Natural killer cell (primary cell): Measurements from ENCODE around the gene ZNF839. TPM values are rescaled to one million over a fixed set of nuclear protein-coding genes. Genes with fewer than 3 reads are reported as not detected.
A peak's percentile ranks its signal among the peaks of the same experiment; 100 is the strongest.

ENCODE experiments used
- ATAC-seq, 3 donors: fragments of 150-1000 bp in 2 of 3; fragments of 200-7000 bp in 1 of 3; cut with Tn5 transposase; 1 replicate in 1 of 3; 2 replicates in 2 of 3; pipeline ENCODE4 v1.10.0; 2021; ENCODE audit warnings: mild to moderate bottlenecking in 2 of 3, moderate library complexity in 2 of 3
- DNase-seq, 2 donors: peaks; one replicate each; pipeline versions ENCODE4 v3.0.0 to v3.0.0-alpha.2; 2013 to 2021; ENCODE audit warnings: mixed read lengths in 1 of 2
- H3K27ac ChIP-seq: one replicate; pipeline ENCODE4 v1.5.1; 2013; ENCODE audit warnings: mild to moderate bottlenecking, low read length
- H3K27me3 ChIP-seq: one replicate; pipeline ENCODE4 v1.6.1; 2013; ENCODE audit warnings: low read length; ENCODE audit not compliant: control insufficient read depth, insufficient read depth
- H3K36me3 ChIP-seq: one replicate; pipeline ENCODE4 v1.6.1; 2013; ENCODE audit warnings: low read length; ENCODE audit not compliant: control insufficient read depth, insufficient read depth
- H3K4me1 ChIP-seq: one replicate; pipeline ENCODE4 v1.6.1; 2013; ENCODE audit warnings: low read length; ENCODE audit not compliant: control insufficient read depth, insufficient read depth
- H3K4me3 ChIP-seq: one replicate; pipeline ENCODE4 v1.5.1; 2013; ENCODE audit warnings: low read length
- H3K9me3 ChIP-seq: one replicate; pipeline ENCODE4 v1.6.1; 2013; ENCODE audit warnings: low read length; ENCODE audit not compliant: control insufficient read depth, insufficient read depth
- H3K27ac Mint-ChIP-seq, 2 donors: one replicate each; pipeline ENCODE4 v1.8.0; 2022; ENCODE audit warnings: mild to moderate bottlenecking in 2 of 2, mixed read lengths in 2 of 2, moderate library complexity in 1 of 2
- H3K27me3 Mint-ChIP-seq, 2 donors: one replicate each; pipeline ENCODE4 v1.8.0; 2022; ENCODE audit warnings: low read depth in 2 of 2, mixed read lengths in 2 of 2
- H3K36me3 Mint-ChIP-seq: one replicate; pipeline ENCODE4 v1.8.0; 2022; ENCODE audit warnings: mixed read lengths
- H3K4me1 Mint-ChIP-seq, 2 donors: one replicate each; pipeline ENCODE4 v1.8.0; 2022; ENCODE audit warnings: mixed read lengths in 2 of 2
- H3K4me3 Mint-ChIP-seq: one replicate; pipeline ENCODE4 v1.8.0; 2022; ENCODE audit warnings: mild to moderate bottlenecking, moderate library complexity, mixed read lengths
- H3K9me3 Mint-ChIP-seq, 2 donors: one replicate each; pipeline ENCODE4 v1.8.0; 2022; ENCODE audit warnings: mixed read lengths in 2 of 2
- CTCF ChIP-seq: fragments of 200-600 bp; IDR thresholded peaks from one replicate; pipeline ENCODE4 v1.8.0; 2022; ENCODE audit warnings: antibody characterized with exemption
- WGBS: methylation state at CpG from one replicate; pipeline ENCODE4 v1.1.7; 2013; ENCODE audit warnings: missing lambda C conversion rate; ENCODE audit not compliant: insufficient coverage; 5-methylcytosine and 5-hydroxymethylcytosine counted together
- intact Hi-C: fragments of 100-400 bp; cut with micrococcal nuclease; formaldehyde crosslinking; loops from one replicate; pipeline ENCODE4 v1.14.2; 2022
- total RNA-seq, 4 donors: library from RNA; stranded (reverse); fragments of 120-200 nt in 1 of 4; gene quantifications; one replicate each; pipeline versions ENCODE4 v1.2.3 to v1.2.4, GENCODE V29; 2013 to 2022

The ZNF839 gene
- total RNA-seq, 3 donors from 2014 or later (not counting 1 experiment from before 2014, with no cell fraction given) = 13.3 to 20.4 (median 18.1) TPM

- H3K4me1 ChIP-seq = peaks cover 39% of the 10 kb centered on the region
- H3K9me3 Mint-ChIP-seq = no peaks in the 10 kb centered on the region
- H3K4me3 ChIP-seq = no peak overlapping the region
- no peaks in the 10 kb centered on the region for H3K27me3 ChIP-seq
- WGBS = 97% methylated on average over 17 of the region's 17 CpGs
- no peak for DNase-seq
- TF ChIP-seq CTCF = no peak
- H3K27me3 Mint-ChIP-seq = no peaks in the 10 kb centered on the region
- no peaks in the 10 kb centered on the region for H3K36me3 Mint-ChIP-seq
- H3K9me3 ChIP-seq = no peaks in the 10 kb centered on the region
- peak overlapping the region; percentile 98 to 99 for H3K27ac Mint-ChIP-seq
- peak overlapping the region; percentile 85 for H3K4me3 Mint-ChIP-seq
- H3K4me1 Mint-ChIP-seq = peaks cover 45% of the 10 kb centered on the region in 2 donors
- intact Hi-C loops = no loop called here
- peak overlapping the region; percentile 86 for H3K27ac ChIP-seq
- no peak for ATAC-seq
- H3K36me3 ChIP-seq = no peaks in the 10 kb centered on the region
These were observed 1.3 kb downstream of the ZNF839 start for GRCh38 chr14:102320671-102321455.

- Histone ChIP-seq H3K9me3 (no peaks in the 10 kb centered on the region), H3K27ac (no peak overlapping the region), H3K4me1 (peaks cover 30% of the 10 kb centered on the region), H3K4me3 (no peak overlapping the region), H3K36me3 (peaks cover 4% of the 10 kb centered on the region), H3K27me3 (no peaks in the 10 kb centered on the region)
- no peaks in the 10 kb centered on the region for H3K27me3 Mint-ChIP-seq
- H3K9me3 Mint-ChIP-seq = no peaks in the 10 kb centered on the region
- H3K27ac Mint-ChIP-seq = no peak overlapping the region
- ATAC-seq (no peak), DNase-seq (no peak)
- TF ChIP-seq CTCF = no peak
- WGBS = 96% methylated on average over 11 of the region's 12 CpGs
- H3K36me3 Mint-ChIP-seq = no peaks in the 10 kb centered on the region
- intact Hi-C loops = no loop called here
- H3K4me1 Mint-ChIP-seq = peaks cover 38 to 40% of the 10 kb centered on the region in 2 donors
- no peak overlapping the region for H3K4me3 Mint-ChIP-seq
These were observed 2.2 kb downstream of the ZNF839 start for GRCh38 chr14:102321456-102322422.

- Mint-ChIP-seq H3K4me3 (no peak overlapping the region), H3K27me3 (no peaks in the 10 kb centered on the region)
- intact Hi-C loops = no loop called here
These were observed 3.6 kb downstream of the ZNF839 start for GRCh38 chr14:102323102-102323501.

More at GRCh38 chr14:102323102-102323501, 3.6 kb downstream of the ZNF839 start:
- H3K27ac ChIP-seq = no peak overlapping the region
- H3K9me3 ChIP-seq = no peaks in the 10 kb centered on the region
- H3K4me1 ChIP-seq = peaks cover 19% of the 10 kb centered on the region
- 54% methylated on average over 8 of the region's 8 CpGs for WGBS
- peak; percentile 28 for TF ChIP-seq CTCF
- peak in 1 of 3 donors; percentile 12 for ATAC-seq
- peaks cover 24 to 26% of the 10 kb centered on the region in 2 donors for H3K4me1 Mint-ChIP-seq
- no peaks in the 10 kb centered on the region for H3K36me3 Mint-ChIP-seq
- peak in 1 of 2 donors; percentile 56 for DNase-seq
- H3K9me3 Mint-ChIP-seq = no peaks in the 10 kb centered on the region
- H3K27me3 ChIP-seq = no peaks in the 10 kb centered on the region
- no peak overlapping the region for H3K4me3 ChIP-seq
- H3K36me3 ChIP-seq = peaks cover 4% of the 10 kb centered on the region
- H3K27ac Mint-ChIP-seq = no peak overlapping the region
